Osteocyte (in vitro differentiated cells): ENCODE measurements around the gene GIMAP7. TPM values are rescaled to one million over a fixed set of nuclear protein-coding genes. Genes with fewer than 3 reads are reported as not detected.

Source experiments
- DNase-seq: peaks from one replicate; pipeline ENCODE4 v3.0.0; 2021; ENCODE audit warnings: mixed read lengths; ENCODE audit not compliant: unreplicated experiment; ENCODE audit errors: extremely low spot score
- H3K27ac Mint-ChIP-seq: one replicate; pipeline ENCODE4 v1.8.0; 2021; ENCODE audit warnings: mild to moderate bottlenecking, mixed read lengths; ENCODE audit not compliant: unreplicated experiment
- H3K27me3 Mint-ChIP-seq: one replicate; pipeline ENCODE4 v1.8.0; 2021; ENCODE audit warnings: mixed read lengths; ENCODE audit not compliant: unreplicated experiment
- H3K36me3 Mint-ChIP-seq: one replicate; pipeline ENCODE4 v1.8.0; 2021; ENCODE audit warnings: mixed read lengths; ENCODE audit not compliant: unreplicated experiment
- H3K4me1 Mint-ChIP-seq: one replicate; pipeline ENCODE4 v1.8.0; 2021; ENCODE audit warnings: mixed read lengths; ENCODE audit not compliant: unreplicated experiment
- H3K4me3 Mint-ChIP-seq: one replicate; pipeline ENCODE4 v1.8.0; 2021; ENCODE audit warnings: mild to moderate bottlenecking, moderate library complexity, mixed read lengths; ENCODE audit not compliant: unreplicated experiment
- H3K9me3 Mint-ChIP-seq: one replicate; pipeline ENCODE4 v1.8.0; 2021; ENCODE audit warnings: mixed read lengths; ENCODE audit not compliant: unreplicated experiment
- total RNA-seq: library from RNA; stranded (reverse); gene quantifications from 2 replicates; pipeline ENCODE4 v1.2.1, GENCODE V29; 2021
- TF ChIP-seq, protein P1 (sequence below): fragments of 200-600 bp; sonication (generic); IDR thresholded peaks from 2 replicates; pipeline ENCODE4 v1.5.0; 2021; ENCODE audit warnings: antibody characterized with exemption, mild to moderate bottlenecking, moderate library complexity

GIMAP7 gene
- total RNA-seq, 1 donor from 2014 or later: not detected

DNA sequence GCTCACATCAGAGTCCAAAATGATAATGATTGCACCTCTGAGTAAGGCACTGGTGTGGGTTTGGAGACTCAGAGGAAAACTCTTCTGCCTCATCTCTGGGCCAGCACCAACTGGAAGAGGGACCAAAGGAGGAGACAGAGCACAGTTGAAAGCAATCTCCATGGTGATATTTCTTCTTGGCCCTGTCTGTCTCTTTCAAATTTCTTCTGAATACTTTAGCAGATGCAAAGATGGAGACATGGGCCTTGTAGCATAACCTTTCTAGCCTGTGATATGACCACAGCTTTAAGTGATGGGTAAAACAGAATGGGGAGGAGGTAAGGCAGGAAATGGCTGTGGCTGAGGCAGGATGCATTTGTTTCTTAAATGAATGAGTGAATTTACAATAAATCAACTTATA lies 12.2 kb upstream of the GIMAP7 start:
- no peaks in the 10 kb centered on the region for H3K36me3 Mint-ChIP-seq
- H3K4me3 Mint-ChIP-seq: no peak overlapping the region
- H3K9me3 Mint-ChIP-seq: peaks cover 15% of the 10 kb centered on the region
- no peaks in the 10 kb centered on the region for H3K4me1 Mint-ChIP-seq
- H3K27me3 Mint-ChIP-seq: no peaks in the 10 kb centered on the region
- TF ChIP-seq, protein P1, sequence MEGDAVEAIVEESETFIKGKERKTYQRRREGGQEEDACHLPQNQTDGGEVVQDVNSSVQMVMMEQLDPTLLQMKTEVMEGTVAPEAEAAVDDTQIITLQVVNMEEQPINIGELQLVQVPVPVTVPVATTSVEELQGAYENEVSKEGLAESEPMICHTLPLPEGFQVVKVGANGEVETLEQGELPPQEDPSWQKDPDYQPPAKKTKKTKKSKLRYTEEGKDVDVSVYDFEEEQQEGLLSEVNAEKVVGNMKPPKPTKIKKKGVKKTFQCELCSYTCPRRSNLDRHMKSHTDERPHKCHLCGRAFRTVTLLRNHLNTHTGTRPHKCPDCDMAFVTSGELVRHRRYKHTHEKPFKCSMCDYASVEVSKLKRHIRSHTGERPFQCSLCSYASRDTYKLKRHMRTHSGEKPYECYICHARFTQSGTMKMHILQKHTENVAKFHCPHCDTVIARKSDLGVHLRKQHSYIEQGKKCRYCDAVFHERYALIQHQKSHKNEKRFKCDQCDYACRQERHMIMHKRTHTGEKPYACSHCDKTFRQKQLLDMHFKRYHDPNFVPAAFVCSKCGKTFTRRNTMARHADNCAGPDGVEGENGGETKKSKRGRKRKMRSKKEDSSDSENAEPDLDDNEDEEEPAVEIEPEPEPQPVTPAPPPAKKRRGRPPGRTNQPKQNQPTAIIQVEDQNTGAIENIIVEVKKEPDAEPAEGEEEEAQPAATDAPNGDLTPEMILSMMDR: no peak
- H3K27ac Mint-ChIP-seq: no peak overlapping the region
- DNase-seq: no peak

DNA sequence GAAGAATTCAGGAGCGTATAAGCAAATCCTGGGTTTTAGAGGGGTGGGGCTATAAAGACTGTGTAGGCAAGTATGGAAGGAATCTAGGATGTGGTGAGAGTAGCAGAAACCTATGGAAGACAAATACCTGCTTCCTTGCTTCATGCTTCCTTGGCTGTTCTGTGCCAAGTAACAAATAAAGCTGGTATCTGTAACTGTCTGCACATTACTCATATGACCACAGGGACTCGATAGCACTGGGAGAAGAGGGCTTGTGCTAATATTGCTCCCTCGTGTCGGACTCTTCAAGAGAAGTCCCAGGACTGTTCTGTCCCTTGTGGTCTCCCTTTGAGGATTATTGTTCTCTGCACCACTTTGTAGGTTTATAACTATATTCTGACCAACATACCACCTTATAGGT lies 11.5 kb upstream of the GIMAP7 start:
- H3K36me3 Mint-ChIP-seq: no peaks in the 10 kb centered on the region
- no peak overlapping the region for H3K27ac Mint-ChIP-seq
- H3K4me1 Mint-ChIP-seq: no peaks in the 10 kb centered on the region
- H3K4me3 Mint-ChIP-seq: no peak overlapping the region
- TF ChIP-seq, protein P1: no peak
- H3K9me3 Mint-ChIP-seq: peaks cover 15% of the 10 kb centered on the region
- no peak for DNase-seq
- H3K27me3 Mint-ChIP-seq: no peaks in the 10 kb centered on the region

DNA sequence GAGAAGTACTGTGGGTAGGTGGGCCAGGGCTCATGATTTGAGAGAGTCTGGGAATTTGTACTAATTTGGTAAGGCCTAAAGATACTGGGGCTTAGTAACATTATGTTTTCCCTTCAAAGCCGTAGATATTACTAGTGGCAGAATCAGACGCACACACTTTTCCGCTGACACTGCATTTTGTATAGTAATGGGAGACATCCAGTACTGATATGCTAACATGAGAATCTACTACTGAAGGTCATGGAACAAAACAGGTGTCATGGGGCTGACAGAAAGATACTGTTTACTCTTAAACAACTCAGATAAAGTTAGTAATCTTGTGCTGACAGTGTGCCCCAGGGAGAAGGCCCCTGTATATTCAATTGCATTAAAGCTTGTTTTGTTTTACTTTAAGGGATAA lies 11.1 kb upstream of the GIMAP7 start:
- no peaks in the 10 kb centered on the region for H3K27me3 Mint-ChIP-seq
- no peak overlapping the region for H3K4me3 Mint-ChIP-seq
- no peak for DNase-seq
- TF ChIP-seq, protein P1: no peak
- H3K9me3 Mint-ChIP-seq: peaks cover 15% of the 10 kb centered on the region
- no peaks in the 10 kb centered on the region for H3K36me3 Mint-ChIP-seq
- no peak overlapping the region for H3K27ac Mint-ChIP-seq
- no peaks in the 10 kb centered on the region for H3K4me1 Mint-ChIP-seq

DNA sequence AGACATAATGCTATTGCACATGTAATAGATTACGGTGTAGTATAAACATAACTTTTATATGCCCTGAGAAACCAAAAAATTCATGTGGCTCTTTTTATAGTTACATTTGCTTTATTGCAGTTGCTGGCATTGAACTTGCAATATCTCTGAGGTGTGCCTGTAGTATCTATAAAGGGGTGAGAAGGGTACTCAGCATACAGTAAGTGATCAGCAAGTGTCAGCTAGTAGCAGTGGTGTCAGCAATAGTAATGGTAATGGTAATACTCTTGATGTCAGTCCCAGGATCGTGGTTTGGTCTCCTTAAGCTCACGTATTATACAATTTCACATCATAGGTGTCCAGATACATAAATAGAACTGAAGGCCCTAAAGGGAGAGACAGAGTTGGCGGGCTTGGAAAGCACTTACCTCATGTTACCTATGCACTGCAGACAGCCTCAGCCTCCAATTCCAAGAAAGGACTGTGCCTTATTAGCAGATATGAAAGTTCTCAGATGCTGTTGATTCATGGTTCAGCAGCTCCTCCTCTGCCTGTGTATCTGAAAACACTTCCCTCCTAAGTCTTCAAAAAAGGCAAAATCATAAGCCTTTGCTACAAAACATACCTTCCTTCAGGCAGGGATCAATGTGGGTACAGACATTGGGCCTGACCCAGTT lies 6.6 kb upstream of the GIMAP7 start:
- TF ChIP-seq, protein P1: no peak
- Mint-ChIP-seq H3K4me3 (no peak overlapping the region), H3K9me3 (peaks cover 4% of the 10 kb centered on the region), H3K36me3 (no peaks in the 10 kb centered on the region), H3K4me1 (no peaks in the 10 kb centered on the region), H3K27ac (no peak overlapping the region), H3K27me3 (no peaks in the 10 kb centered on the region)
- DNase-seq: no peak

DNA sequence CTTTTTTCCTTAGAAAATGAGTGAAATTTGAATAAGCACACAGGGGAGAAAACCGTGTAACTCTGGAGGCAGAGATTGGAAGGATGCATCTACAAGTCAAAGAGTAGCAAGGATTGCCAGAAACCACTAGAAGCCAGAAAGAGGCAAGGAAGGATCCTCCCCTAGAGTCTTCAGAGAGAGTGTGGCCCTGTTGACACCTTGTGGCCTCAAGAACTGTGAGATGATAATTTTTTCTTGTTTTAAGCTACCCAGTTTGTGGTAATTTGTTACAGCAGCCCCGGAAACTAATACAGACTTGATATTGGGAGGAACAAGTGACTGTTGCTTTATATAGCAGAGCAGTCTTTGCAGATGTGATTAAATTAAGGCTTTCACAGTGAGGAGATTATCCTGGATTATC lies 3.6 kb upstream of the GIMAP7 start:
- Mint-ChIP-seq H3K4me1 (no peaks in the 10 kb centered on the region), H3K4me3 (no peak overlapping the region), H3K27me3 (no peaks in the 10 kb centered on the region), H3K27ac (no peak overlapping the region), H3K9me3 (peaks cover 4% of the 10 kb centered on the region), H3K36me3 (no peaks in the 10 kb centered on the region)
- TF ChIP-seq, protein P1: no peak
- no peak for DNase-seq
